K562 (cell line): Measurements from ENCODE around the gene TREM2. TPM values are rescaled to one million over a fixed set of nuclear protein-coding genes. Genes with fewer than 3 reads are reported as not detected.

Source experiments
- ATAC-seq: fragments of 200-7000 bp; cut with Tn5 transposase; 3 replicates; pipeline ENCODE4 v1.9.1; 2020; ENCODE audit warnings: moderate library complexity
- BruUV-seq: library from RNA; stranded (reverse); fragments of 400-500 nt; replicated peaks from 2 replicates; lab custom pipeline; 2021; lab: Mats Ljungman, UMichigan
- CTCF ChIA-PET: fragments of 300-600 bp; formaldehyde crosslinking; extraction: SDS; loops from one replicate; lab custom pipeline; 2021; ENCODE audit warnings: low intra/inter-chr PET ratio; lab: Yijun Ruan, JAX
- POLR2A ChIA-PET: fragments of 300-600, 350-650 bp; sonication (Branson Sonifier 250); formaldehyde crosslinking; extraction: SDS; loops from one replicate; lab custom pipeline; 2021; ENCODE audit warnings: antibody characterized with exemption, inconsistent platforms; lab: Yijun Ruan, JAX
- DNase-seq, 4 experiments: peaks; one replicate each; pipeline versions ENCODE4 v3.0.0 to v3.0.0-alpha.2; 2011 to 2018; ENCODE audit warnings: low spot score in 3 of 4, mixed read lengths in 3 of 4; ENCODE audit errors: extremely low read depth in 1 of 4
- FAIRE-seq: peaks from 2 replicates; lab custom pipeline; 2011; peaks lifted over from hg19 to GRCh38; lab: Jason Lieb, UNC
- H2AFZ ChIP-seq: 2 replicates; pipeline ENCODE4 v1.6.0; 2011; ENCODE audit warnings: low read depth, low read length, control low read depth, inconsistent platforms
- H3K27ac ChIP-seq: fragments of 200-600 bp; 3 replicates; pipeline ENCODE4 v1.8.0; 2011; ENCODE audit warnings: low read depth, mild to moderate bottlenecking, control low read depth, inconsistent platforms, low read length, moderate library complexity, mixed read lengths; ENCODE audit errors: extremely low read depth
- H3K27me3 ChIP-seq, 2 experiments: fragments of 300-600 bp in 1 of 2; 2 replicates in 1 of 2; 3 replicates in 1 of 2; pipeline versions ENCODE4 v1.6.0 to v1.8.0; 2011; ENCODE audit warnings: inconsistent platforms in 2 of 2, low read length in 2 of 2, mild to moderate bottlenecking in 1 of 2, mixed read lengths in 1 of 2, moderate library complexity in 1 of 2; ENCODE audit not compliant: control insufficient read depth in 2 of 2, insufficient read depth in 2 of 2
- H3K36me3 ChIP-seq: fragments of 300-600 bp; 3 replicates; pipeline ENCODE4 v1.8.0; 2011; ENCODE audit warnings: mild to moderate bottlenecking, low read length, inconsistent platforms; ENCODE audit not compliant: control insufficient read depth, insufficient read depth
- H3K4me1 ChIP-seq, 2 experiments: fragments of 200-600 bp in 1 of 2; replicated peaks in 1 of 2; 2 replicates in 1 of 2; 3 replicates in 1 of 2; pipeline versions ENCODE4 v1.5.1 to v1.8.0; 2011; ENCODE audit warnings: inconsistent platforms in 2 of 2, low read length in 2 of 2, mild to moderate bottlenecking in 1 of 2, mixed read lengths in 1 of 2, moderate library complexity in 1 of 2; ENCODE audit not compliant: control insufficient read depth in 2 of 2, insufficient read depth in 2 of 2
- H3K4me2 ChIP-seq: 2 replicates; pipeline ENCODE4 v1.6.1; 2011; ENCODE audit warnings: low read length, control low read depth, inconsistent platforms, mixed read lengths; ENCODE audit not compliant: insufficient read depth
- H3K4me3 ChIP-seq: fragments of 200-600 bp; sonication (generic), shearing (Covaris generic); 2 replicates; pipeline ENCODE4 v1.5.1; 2016; ENCODE audit warnings: control low read depth, inconsistent platforms
- H3K79me2 ChIP-seq: fragments of 200-600 bp; 3 replicates; pipeline ENCODE4 v1.8.0; 2011; ENCODE audit warnings: low read length, inconsistent platforms; ENCODE audit not compliant: control insufficient read depth, insufficient read depth
- H3K9ac ChIP-seq, 2 experiments: 2 replicates each; pipeline versions ENCODE4 v1.6.0 to v1.6.1; 2011; ENCODE audit warnings: low read depth in 2 of 2, low read length in 2 of 2, control low read depth in 1 of 2, inconsistent platforms in 1 of 2, mild to moderate bottlenecking in 1 of 2, mixed read lengths in 1 of 2; ENCODE audit not compliant: insufficient read depth in 1 of 2
- H3K9me1 ChIP-seq: one replicate; pipeline ENCODE4 v1.6.0; 2011; ENCODE audit warnings: inconsistent platforms, mild to moderate bottlenecking, low read length, moderate library complexity; ENCODE audit not compliant: control insufficient read depth, insufficient read depth
- H3K9me3 ChIP-seq: replicated peaks from 2 replicates; pipeline ENCODE4 v1.5.1; 2011; ENCODE audit warnings: low read depth, low read length, inconsistent platforms; ENCODE audit not compliant: control insufficient read depth, insufficient read depth
- H4K20me1 ChIP-seq: replicated peaks from 2 replicates; pipeline ENCODE4 v1.6.1; 2011; ENCODE audit warnings: low read length, inconsistent platforms, mixed read lengths; ENCODE audit not compliant: control insufficient read depth, insufficient read depth
- CC2D1A ChIP-seq: fragments of 450-650 bp; IDR thresholded peaks from 2 replicates; pipeline ENCODE4 v1.6.1; 2017; ENCODE audit warnings: mild to moderate bottlenecking
- MEF2A ChIP-seq: IDR thresholded peaks from 2 replicates; pipeline ENCODE4 v1.6.1; 2011; ENCODE audit warnings: low read depth, mild to moderate bottlenecking, low read length, moderate library complexity; ENCODE audit not compliant: control insufficient read depth
- SP1 ChIP-seq: sonication (generic); formaldehyde crosslinking; IDR thresholded peaks from 2 replicates; pipeline ENCODE4 v1.8.1; 2022; ENCODE audit warnings: mild to moderate bottlenecking, missing genetic modification reagents
- ZNF436 ChIP-seq: fragments of 250-450, 450-650 bp; sonication (Bioruptor Pico); formaldehyde crosslinking; IDR thresholded peaks from 2 replicates; pipeline ENCODE4 v1.7.0; 2020; ENCODE audit warnings: mild to moderate bottlenecking
- WGBS: fragments of 100-300 bp; shearing (Covaris generic); methylation state at CpG from one replicate; pipeline ENCODE4 v1.1.6; 2016; ENCODE audit warnings: low coverage, mixed read lengths; ENCODE audit not compliant: insufficient coverage; ENCODE audit errors: missing lambda C conversion rate; 5-methylcytosine and 5-hydroxymethylcytosine counted together
- in situ Hi-C: fragments of 300-500 bp; cut with MboI; formaldehyde crosslinking; loops from 4 replicates; pipeline ENCODE4 v1.15.0; 2018; ENCODE audit warnings: inconsistent platforms, mixed read lengths
- intact Hi-C: fragments of 100-400 bp; cut with micrococcal nuclease; formaldehyde crosslinking; loops from 2 replicates; pipeline ENCODE4 v1.14.2; 2022
- polyA plus RNA-seq, 8 experiments: library from polyadenylated mRNA; depleted of rRNA in 4 of 8; stranded (reverse) in 5 of 8; unstranded in 3 of 8; fragments of >200 nt; fragmentation: Nextera tagmentation in 2 of 8; fragmentation: Illumina TruSeq in 1 of 8; extraction: Ambion mirVana in 2 of 8; extraction: Trizol in 1 of 8; gene quantifications; 2 replicates each; pipeline versions ENCODE4 v1.2.1 to v1.2.3, GENCODE V29; 2011 to 2014; ENCODE audit warnings: inconsistent platforms in 1 of 8, missing spikeins in 1 of 8
- total RNA-seq, 7 experiments: library from RNA; depleted of rRNA in 6 of 7; stranded (reverse); fragments of >200 nt in 6 of 7; fragmentation: Illumina TruSeq in 2 of 7; extraction: Trizol in 2 of 7; gene quantifications; 2 replicates each; pipeline versions ENCODE4 v1.2.1 to v1.2.3, GENCODE V29; 2011 to 2021; ENCODE audit warnings: low replicate concordance in 1 of 7
- TF ChIP-seq, protein P1 (sequence below): fragments of 450-650 bp; IDR thresholded peaks from 2 replicates; pipeline ENCODE4 v1.6.1; 2016
- TF ChIP-seq, protein P2 (sequence below): sonication (generic); formaldehyde crosslinking; IDR thresholded peaks from 2 replicates; pipeline ENCODE4 v1.8.1; 2023; ENCODE audit warnings: mild to moderate bottlenecking, missing genetic modification reagents

TREM2 gene
- total and polyA plus RNA-seq, 9 of the 15 experiments (the other 6 are each of a cell fraction or from before 2014, with no cell fraction given) = not detected

DNA sequence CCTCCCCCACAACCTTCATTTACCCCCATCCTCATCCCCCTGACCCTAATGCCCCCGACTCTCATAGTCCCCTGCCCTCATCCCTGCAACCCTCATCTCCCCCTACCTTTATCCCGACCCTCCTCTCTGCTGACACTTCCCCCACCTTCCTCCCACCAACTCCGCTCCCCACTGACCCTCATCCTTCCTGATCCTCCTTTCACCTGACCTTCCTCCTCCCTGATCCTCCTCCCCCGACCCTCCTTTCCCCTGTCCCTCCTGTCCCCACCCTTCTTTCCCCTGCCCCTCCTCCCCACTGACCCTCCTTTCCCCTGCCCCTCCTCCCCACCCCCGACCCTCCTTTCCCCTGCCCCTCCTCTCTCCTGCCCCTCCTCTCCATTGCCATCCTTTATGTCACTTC lies 31.0 kb upstream of the TREM2 start:
- FAIRE-seq (no peak), DNase-seq (no peak), ATAC-seq (no peak)
- no peak overlapping the region for H3K9ac ChIP-seq
- H4K20me1 ChIP-seq = no peaks in the 10 kb centered on the region
- intact Hi-C loops (loop anchor here (5.0 kb wide), 1 partner anchor 123 kb away; no protein-coding TSS in a partner anchor), in situ Hi-C loops (no loop called here)
- no peak overlapping the region for H3K4me3 ChIP-seq
- TF ChIP-seq CC2D1A (no peak), SP1 (no peak), MEF2A (no peak), ZNF436 (CRISPR knock-in tag) (no peak)
- TF ChIP-seq, protein P1, sequence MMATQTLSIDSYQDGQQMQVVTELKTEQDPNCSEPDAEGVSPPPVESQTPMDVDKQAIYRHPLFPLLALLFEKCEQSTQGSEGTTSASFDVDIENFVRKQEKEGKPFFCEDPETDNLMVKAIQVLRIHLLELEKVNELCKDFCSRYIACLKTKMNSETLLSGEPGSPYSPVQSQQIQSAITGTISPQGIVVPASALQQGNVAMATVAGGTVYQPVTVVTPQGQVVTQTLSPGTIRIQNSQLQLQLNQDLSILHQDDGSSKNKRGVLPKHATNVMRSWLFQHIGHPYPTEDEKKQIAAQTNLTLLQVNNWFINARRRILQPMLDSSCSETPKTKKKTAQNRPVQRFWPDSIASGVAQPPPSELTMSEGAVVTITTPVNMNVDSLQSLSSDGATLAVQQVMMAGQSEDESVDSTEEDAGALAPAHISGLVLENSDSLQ = no peak
- TF ChIP-seq, protein P2, sequence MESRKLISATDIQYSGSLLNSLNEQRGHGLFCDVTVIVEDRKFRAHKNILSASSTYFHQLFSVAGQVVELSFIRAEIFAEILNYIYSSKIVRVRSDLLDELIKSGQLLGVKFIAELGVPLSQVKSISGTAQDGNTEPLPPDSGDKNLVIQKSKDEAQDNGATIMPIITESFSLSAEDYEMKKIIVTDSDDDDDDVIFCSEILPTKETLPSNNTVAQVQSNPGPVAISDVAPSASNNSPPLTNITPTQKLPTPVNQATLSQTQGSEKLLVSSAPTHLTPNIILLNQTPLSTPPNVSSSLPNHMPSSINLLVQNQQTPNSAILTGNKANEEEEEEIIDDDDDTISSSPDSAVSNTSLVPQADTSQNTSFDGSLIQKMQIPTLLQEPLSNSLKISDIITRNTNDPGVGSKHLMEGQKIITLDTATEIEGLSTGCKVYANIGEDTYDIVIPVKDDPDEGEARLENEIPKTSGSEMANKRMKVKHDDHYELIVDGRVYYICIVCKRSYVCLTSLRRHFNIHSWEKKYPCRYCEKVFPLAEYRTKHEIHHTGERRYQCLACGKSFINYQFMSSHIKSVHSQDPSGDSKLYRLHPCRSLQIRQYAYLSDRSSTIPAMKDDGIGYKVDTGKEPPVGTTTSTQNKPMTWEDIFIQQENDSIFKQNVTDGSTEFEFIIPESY (CRISPR knock-in tag) = no peak
- no peaks in the 10 kb centered on the region for H3K9me1 ChIP-seq
- no peak overlapping the region for H3K4me2 ChIP-seq
- no peaks in the 10 kb centered on the region for H3K79me2 ChIP-seq
- no peaks in the 10 kb centered on the region for H3K9me3 ChIP-seq
- H3K4me1 ChIP-seq = no peaks in the 10 kb centered on the region; a peak in 1 of 5 replicates
- no TSS peak for BruUV-seq
- no peaks in the 10 kb centered on the region for H3K36me3 ChIP-seq
- no peak overlapping the region for H2AFZ ChIP-seq
- H3K27me3 ChIP-seq = peaks cover 0 to 8% of the 10 kb centered on the region in 2 experiments; a peak in 1 of 5 replicates
- ChIA-PET CTCF (no interaction called here), POLR2A (no interaction called here)
- H3K27ac ChIP-seq = no peak overlapping the region
- WGBS = no CpG with 5 or more reads among the region's 5 CpGs
